Smooth muscle cell (in vitro differentiated cells): Measurements from ENCODE around the gene SNAP91. TPM values are rescaled to one million over a fixed set of nuclear protein-coding genes. Genes with fewer than 3 reads are reported as not detected.
"Not testable (repeated sequence)": the region's sequence is repeated elsewhere in the genome, so short reads cannot be mapped to it uniquely, and the experiment has no call there.

Experiments
- DNase-seq: peaks from one replicate; lab custom pipeline; 2025; ENCODE audit not compliant: unreplicated experiment; lab: John Stamatoyannopoulos, UW
- H2AFZ ChIP-seq: fragments of 200-600 bp; sonication (generic); 2 replicates; pipeline ENCODE4 v1.6.0; 2016; ENCODE audit warnings: antibody characterized with exemption, low read depth, mild to moderate bottlenecking
- H3F3A ChIP-seq: fragments of 200-600 bp; sonication (generic); 2 replicates; pipeline ENCODE4 v1.6.0; 2017; ENCODE audit warnings: antibody characterized with exemption, low read depth
- H3K27ac ChIP-seq: fragments of 200-600 bp; sonication (generic); 2 replicates; pipeline ENCODE4 v1.5.1; 2016; ENCODE audit warnings: low read depth, mild to moderate bottlenecking
- H3K27me3 ChIP-seq: fragments of 200-600 bp; sonication (generic); 2 replicates; pipeline ENCODE4 v1.6.1; 2016; ENCODE audit warnings: low read depth, mild to moderate bottlenecking
- H3K36me3 ChIP-seq: fragments of 200-600 bp; sonication (generic); 2 replicates; pipeline ENCODE4 v1.5.1; 2016; ENCODE audit warnings: low read depth
- H3K4me1 ChIP-seq: fragments of 200-600 bp; sonication (generic); 2 replicates; pipeline ENCODE4 v1.5.1; 2016; ENCODE audit warnings: low read depth
- H3K4me2 ChIP-seq: fragments of 200-600 bp; sonication (generic); 2 replicates; pipeline ENCODE4 v1.6.0; 2016; ENCODE audit warnings: mild to moderate bottlenecking
- H3K4me3 ChIP-seq: fragments of 200-600 bp; sonication (generic); 2 replicates; pipeline ENCODE4 v1.5.1; 2016; ENCODE audit warnings: mild to moderate bottlenecking
- H3K79me2 ChIP-seq: fragments of 200-600 bp; sonication (generic); 2 replicates; pipeline ENCODE4 v1.6.0; 2016; ENCODE audit warnings: low read depth, mild to moderate bottlenecking
- H3K9ac ChIP-seq: fragments of 200-600 bp; sonication (generic); 2 replicates; pipeline ENCODE4 v1.6.0; 2016; ENCODE audit warnings: low read depth
- H3K9me3 ChIP-seq: fragments of 200-600 bp; sonication (generic); replicated peaks from 2 replicates; pipeline ENCODE4 v1.5.1; 2016; ENCODE audit warnings: low read depth
- H4K20me1 ChIP-seq: fragments of 200-600 bp; sonication (generic); 2 replicates; pipeline ENCODE4 v1.6.0; 2016; ENCODE audit warnings: low read depth
- WGBS: methylation state at CpG from one replicate; pipeline ENCODE4 v1.1.7; 2016; ENCODE audit warnings: low lambda C conversion rate; 5-methylcytosine and 5-hydroxymethylcytosine counted together
- polyA plus RNA-seq: library from polyadenylated mRNA; unstranded; fragments of >200 nt; fragmentation: Nextera tagmentation; extraction: Ambion mirVana; gene quantifications from 2 replicates; pipeline ENCODE4 v1.2.1, GENCODE V29; 2016
- total RNA-seq: library from RNA; depleted of rRNA; stranded (reverse); fragments of >200 nt; gene quantifications from 2 replicates; pipeline ENCODE4 v1.2.3, GENCODE V29; 2014
- TF ChIP-seq, protein P1 (sequence below): fragments of 200-600 bp; sonication (generic); IDR thresholded peaks from 2 replicates; pipeline ENCODE4 v1.5.1; 2017; ENCODE audit warnings: borderline replicate concordance, mild to moderate bottlenecking, antibody characterized with exemption; ENCODE audit not compliant: insufficient read depth, poor library complexity, severe bottlenecking

The SNAP91 gene
- total and polyA plus RNA-seq, 2 experiments from 2014 or later = not detected

DNA sequence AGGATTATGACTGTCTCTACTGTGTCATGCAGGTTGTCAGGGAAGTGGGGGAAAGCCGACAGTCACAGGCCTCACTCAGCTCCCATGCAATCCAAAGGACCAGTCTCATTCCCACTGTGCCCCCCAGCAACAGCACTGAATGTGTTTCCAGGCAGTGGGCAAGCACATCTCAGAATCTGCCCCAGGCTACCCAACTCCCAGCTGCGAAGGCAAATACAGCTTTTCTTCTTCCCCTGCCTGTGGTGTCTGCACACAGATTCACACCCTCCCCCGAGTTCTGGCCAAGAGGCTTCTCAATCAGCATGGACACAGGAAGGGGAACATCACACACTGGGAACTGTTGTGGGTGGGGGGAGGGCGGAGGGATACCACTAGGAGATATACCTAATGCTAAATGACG is 75.3 kb downstream of the SNAP91 start:
- H3K4me2 ChIP-seq = no peak overlapping the region
- no peak overlapping the region for H3K27ac ChIP-seq
- H3K79me2 ChIP-seq = no peaks in the 10 kb centered on the region
- no peaks in the 10 kb centered on the region for H3K4me1 ChIP-seq
- no peaks in the 10 kb centered on the region for H3K36me3 ChIP-seq
- H3K27me3 ChIP-seq = no peaks in the 10 kb centered on the region
- TF ChIP-seq, protein P1, sequence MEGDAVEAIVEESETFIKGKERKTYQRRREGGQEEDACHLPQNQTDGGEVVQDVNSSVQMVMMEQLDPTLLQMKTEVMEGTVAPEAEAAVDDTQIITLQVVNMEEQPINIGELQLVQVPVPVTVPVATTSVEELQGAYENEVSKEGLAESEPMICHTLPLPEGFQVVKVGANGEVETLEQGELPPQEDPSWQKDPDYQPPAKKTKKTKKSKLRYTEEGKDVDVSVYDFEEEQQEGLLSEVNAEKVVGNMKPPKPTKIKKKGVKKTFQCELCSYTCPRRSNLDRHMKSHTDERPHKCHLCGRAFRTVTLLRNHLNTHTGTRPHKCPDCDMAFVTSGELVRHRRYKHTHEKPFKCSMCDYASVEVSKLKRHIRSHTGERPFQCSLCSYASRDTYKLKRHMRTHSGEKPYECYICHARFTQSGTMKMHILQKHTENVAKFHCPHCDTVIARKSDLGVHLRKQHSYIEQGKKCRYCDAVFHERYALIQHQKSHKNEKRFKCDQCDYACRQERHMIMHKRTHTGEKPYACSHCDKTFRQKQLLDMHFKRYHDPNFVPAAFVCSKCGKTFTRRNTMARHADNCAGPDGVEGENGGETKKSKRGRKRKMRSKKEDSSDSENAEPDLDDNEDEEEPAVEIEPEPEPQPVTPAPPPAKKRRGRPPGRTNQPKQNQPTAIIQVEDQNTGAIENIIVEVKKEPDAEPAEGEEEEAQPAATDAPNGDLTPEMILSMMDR = no peak
- H4K20me1 ChIP-seq = no peaks in the 10 kb centered on the region
- DNase-seq = no peak
- no peaks in the 10 kb centered on the region for H3F3A ChIP-seq
- 65% methylated on average over 5 of the region's 5 CpGs for WGBS
- no peaks in the 10 kb centered on the region for H3K9me3 ChIP-seq
- H3K4me3 ChIP-seq = no peak overlapping the region
- no peak overlapping the region for H2AFZ ChIP-seq
- H3K9ac ChIP-seq = no peak overlapping the region

DNA sequence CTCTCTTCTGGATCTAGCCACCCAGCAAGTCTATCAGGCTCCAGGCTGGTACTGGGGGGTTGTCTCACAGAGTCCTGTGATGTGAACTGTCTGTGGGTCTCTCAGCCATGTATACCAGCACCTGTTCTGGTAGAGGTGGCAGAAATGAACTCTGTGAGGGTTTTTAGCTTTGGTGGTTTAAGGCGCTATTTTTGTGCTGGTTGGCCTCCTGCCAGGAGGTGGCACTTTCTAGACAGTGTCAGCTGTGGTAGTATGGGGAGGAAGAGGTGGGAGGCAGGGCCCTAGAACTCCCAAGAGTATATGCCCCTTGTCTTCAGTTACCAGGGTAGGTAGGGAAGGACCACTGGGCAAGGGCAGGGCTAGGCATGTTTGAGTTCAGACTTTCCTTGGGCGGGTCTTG is 75.8 kb downstream of the SNAP91 start:
- H3K9me3 ChIP-seq = no peaks in the 10 kb centered on the region
- DNase-seq = no peak
- H3K4me2 ChIP-seq = no peak overlapping the region
- H3K27me3 ChIP-seq = no peaks in the 10 kb centered on the region
- H3F3A ChIP-seq = no peaks in the 10 kb centered on the region
- 96% methylated on average over 2 of the region's 2 CpGs for WGBS
- no peak overlapping the region for H3K9ac ChIP-seq
- H3K79me2 ChIP-seq = no peaks in the 10 kb centered on the region
- H3K36me3 ChIP-seq = no peaks in the 10 kb centered on the region
- H3K4me1 ChIP-seq = no peaks in the 10 kb centered on the region
- H3K27ac ChIP-seq = no peak overlapping the region
- H3K4me3 ChIP-seq = no peak overlapping the region
- H2AFZ ChIP-seq = no peak overlapping the region
- no peaks in the 10 kb centered on the region for H4K20me1 ChIP-seq
- TF ChIP-seq, protein P1 = no peak

DNA sequence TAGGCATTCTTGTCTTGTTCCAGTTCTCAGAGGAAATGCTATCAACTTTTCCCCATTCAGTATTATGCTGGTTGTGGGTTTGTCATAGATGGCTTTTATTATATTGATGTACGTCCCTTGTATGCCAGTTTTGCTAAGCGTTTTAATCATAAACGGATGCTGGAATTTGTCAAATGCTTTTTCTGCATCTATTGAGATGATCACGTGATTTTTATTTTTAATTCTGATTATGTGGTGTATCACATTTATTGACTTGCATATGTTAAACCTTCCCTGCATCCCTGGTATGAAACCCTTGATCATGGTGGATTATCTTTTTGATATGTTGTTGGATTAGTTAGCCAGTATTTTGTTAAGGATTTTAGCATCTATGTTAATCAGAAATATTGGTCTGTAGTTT is 79.0 kb downstream of the SNAP91 start:
- WGBS = 91% methylated on average over 4 of the region's 4 CpGs
- not testable (repeated sequence) for H3K4me3 ChIP-seq, H3K79me2 ChIP-seq, H3K9ac ChIP-seq, H3K36me3 ChIP-seq, H3K27me3 ChIP-seq, H3K9me3 ChIP-seq, DNase-seq, H3F3A ChIP-seq, H2AFZ ChIP-seq, H3K27ac ChIP-seq, H3K4me1 ChIP-seq, H3K4me2 ChIP-seq, H4K20me1 ChIP-seq

GRCh38 chr6:83615025-83615999 is 93.6 kb downstream of the SNAP91 start:
- H3K4me1 ChIP-seq = no peaks in the 10 kb centered on the region
- no peak overlapping the region for H3K4me3 ChIP-seq
- DNase-seq = no peak
- no peaks in the 10 kb centered on the region for H3K36me3 ChIP-seq
- H3K4me2 ChIP-seq = no peak overlapping the region
- no peak overlapping the region for H3K9ac ChIP-seq
- WGBS = 72% methylated on average over 6 of the region's 6 CpGs
- H3K27ac ChIP-seq = no peak overlapping the region
- TF ChIP-seq, protein P1 = peak; percentile 73
- peak overlapping the region; percentile 39 for H2AFZ ChIP-seq
- H3K27me3 ChIP-seq = no peaks in the 10 kb centered on the region
- H3K79me2 ChIP-seq = no peaks in the 10 kb centered on the region
- H4K20me1 ChIP-seq = no peaks in the 10 kb centered on the region
- no peaks in the 10 kb centered on the region for H3K9me3 ChIP-seq
- H3F3A ChIP-seq = no peaks in the 10 kb centered on the region
